Measurements from ENCODE around the gene WDR38. TPM values are rescaled to one million over a fixed set of nuclear protein-coding genes. Genes with fewer than 3 reads are reported as not detected.

Gene WDR38
- total and polyA plus RNA-seq, 9 of the 15 experiments (the other 6 are each of a cell fraction or from before 2014, with no cell fraction given), result not detected

GRCh38 chr9:124810663-124811355 lies 42.5 kb upstream of the WDR38 start:
- CTCF ChIA-PET (ENCODE audit: low intra/inter-chr PET ratio), result no interaction called here
- DNase-seq (ENCODE audit: extremely low read depth in 1 of 4, low spot score in 3 of 4) (no peak), FAIRE-seq (no peak), ATAC-seq (peak; percentile 17)
- no peak overlapping the region for H3K4me3 ChIP-seq
- POLR2A ChIA-PET, result no interaction called here
- H3K4me1 ChIP-seq (replicated peaks in 1 of 2; ENCODE audit: control insufficient read depth in 2 of 2, insufficient read depth in 2 of 2, low read length in 2 of 2), result peaks cover 2 to 24% of the 10 kb centered on the region in 2 experiments; a peak in 4 of 5 replicates
- TF ChIP-seq ZFP30 (CRISPR knock-in tag; IDR thresholded peaks at IDR 0.05; ENCODE audit: borderline replicate concordance), result no peak
- no peak for TF ChIP-seq SETDB1 (IDR thresholded peaks at IDR 0.05; ENCODE audit: low read length)
- no peak for TF ChIP-seq ZNF311 (CRISPR knock-in tag; IDR thresholded peaks at IDR 0.05)
- TF ChIP-seq ATF2 (CRISPR knock-in tag; IDR thresholded peaks at IDR 0.05), result no peak
- TF ChIP-seq HNRNPL (IDR thresholded peaks at IDR 0.05; ENCODE audit: low read depth, low read length), result no peak
- TF ChIP-seq ZNF232 (CRISPR knock-in tag; IDR thresholded peaks at IDR 0.05), result no peak
- no peak for TF ChIP-seq ZFX (CRISPR knock-in tag; IDR thresholded peaks at IDR 0.05)
- no peak for TF ChIP-seq FOXM1 (IDR thresholded peaks at IDR 0.05; ENCODE audit: low read depth)
- no peak for TF ChIP-seq FOXM1 (CRISPR knock-in tag; IDR thresholded peaks at IDR 0.05; ENCODE audit: low read depth)
- no peak for TF ChIP-seq TEAD4 (IDR thresholded peaks at IDR 0.05; ENCODE audit: low read length)
- TF ChIP-seq TEAD4 (CRISPR knock-in tag; IDR thresholded peaks at IDR 0.05; ENCODE audit: borderline replicate concordance), result no peak
- TF ChIP-seq HDAC3 (IDR thresholded peaks at IDR 0.05; ENCODE audit: borderline replicate concordance, partially characterized antibody), result no peak
- intact Hi-C loops (cut with micrococcal nuclease) (no loop called here), in situ Hi-C loops (cut with MboI) (no loop called here)
- no peak overlapping the region for H3K4me2 ChIP-seq (ENCODE audit: insufficient read depth, low read length)
- BruUV-seq (replicated peaks), result no TSS peak
- no peaks in the 10 kb centered on the region for H3K36me3 ChIP-seq (ENCODE audit: control insufficient read depth, insufficient read depth, low read length)
- H3K27ac ChIP-seq (ENCODE audit: extremely low read depth, low read depth, low read length), result no peak overlapping the region
- no peaks in the 10 kb centered on the region for H3K9me1 ChIP-seq (ENCODE audit: control insufficient read depth, insufficient read depth, low read length)
- H2AFZ ChIP-seq (ENCODE audit: low read depth, low read length), result no peak overlapping the region
- H4K20me1 ChIP-seq (replicated peaks; ENCODE audit: control insufficient read depth, insufficient read depth, low read length), result no peaks in the 10 kb centered on the region
- no peaks in the 10 kb centered on the region for H3K9me3 ChIP-seq (replicated peaks; ENCODE audit: control insufficient read depth, insufficient read depth, low read depth, low read length)
- H3K9ac ChIP-seq (ENCODE audit: insufficient read depth in 1 of 2, low read depth in 2 of 2, low read length in 2 of 2), result no peak overlapping the region
- 56% methylated on average over 9 of the region's 12 CpGs for WGBS (ENCODE audit: insufficient coverage, low coverage, missing lambda C conversion rate)
- no peaks in the 10 kb centered on the region for H3K27me3 ChIP-seq (ENCODE audit: control insufficient read depth in 2 of 2, insufficient read depth in 2 of 2, low read length in 2 of 2)
- H3K79me2 ChIP-seq (ENCODE audit: control insufficient read depth, insufficient read depth, low read length), result no peaks in the 10 kb centered on the region

Data from K562 (cell line).